K562 (cell line): ENCODE data around the gene TOPORS. TPM values are rescaled to one million over a fixed set of nuclear protein-coding genes. Genes with fewer than 3 reads are reported as not detected.

Experiments
- DIDO1 ChIP-seq: fragments of 450-650 bp; IDR thresholded peaks from 2 replicates; pipeline ENCODE4 v1.6.1; 2016; ENCODE audit warnings: low read depth, missing biosample characterization, missing genetic modification characterization
- ESRRA ChIP-seq: fragments of 450-650 bp; IDR thresholded peaks from 2 replicates; pipeline ENCODE4 v1.6.1; 2014; ENCODE audit warnings: low read depth, mild to moderate bottlenecking, moderate library complexity, borderline replicate concordance
- KDM1A ChIP-seq, 2 experiments: fragments of 450-650 bp; IDR thresholded peaks; 2 replicates each; pipeline ENCODE4 v1.6.1; 2016; ENCODE audit warnings: mild to moderate bottlenecking in 2 of 2
- KLF10 ChIP-seq: fragments of 250-450 bp; sonication (Bioruptor Pico); IDR thresholded peaks from 2 replicates; pipeline ENCODE4 v1.6.1; 2021; ENCODE audit warnings: matching md5 sums
- NR2F6 ChIP-seq: fragments of 450-650 bp; formaldehyde crosslinking; IDR thresholded peaks from 2 replicates; pipeline ENCODE4 v1.4.0; 2020; ENCODE audit warnings: mild to moderate bottlenecking
- NRF1 ChIP-seq, 2 experiments: fragments of 450-650 bp; IDR thresholded peaks in 1 of 2; conservative IDR thresholded peaks in 1 of 2; 2 replicates each; pipeline ENCODE4 v1.6.1; 2014; ENCODE audit warnings: mild to moderate bottlenecking in 2 of 2
- PCBP1 ChIP-seq: fragments of 200-400 bp; formaldehyde crosslinking; IDR thresholded peaks from 2 replicates; pipeline ENCODE4 v1.6.1; 2018; ENCODE audit warnings: mild to moderate bottlenecking, low read depth, low read length; ENCODE audit not compliant: poor library complexity, severe bottlenecking
- RUNX1 ChIP-seq: sonication (generic); IDR thresholded peaks from 2 replicates; pipeline ENCODE4 v1.6.1; 2016; ENCODE audit warnings: antibody characterized with exemption, low read depth
- SMC3 ChIP-seq: conservative IDR thresholded peaks from 2 replicates; pipeline ENCODE4 v1.6.1; 2011; ENCODE audit warnings: low read depth, low read length, improper control_type of control experiment; ENCODE audit not compliant: insufficient read depth
- TGIF2 ChIP-seq: sonication (generic); formaldehyde crosslinking; IDR thresholded peaks from 2 replicates; pipeline ENCODE4 v1.8.1; 2022; ENCODE audit warnings: mild to moderate bottlenecking, missing genetic modification reagents, moderate library complexity
- THRAP3 ChIP-seq: fragments of 450-650 bp; IDR thresholded peaks from 2 replicates; pipeline ENCODE4 v1.6.1; 2016; ENCODE audit warnings: mild to moderate bottlenecking, inconsistent platforms, borderline replicate concordance
- TRIM28 ChIP-seq: fragments of 450-650 bp; IDR thresholded peaks from 2 replicates; pipeline ENCODE4 v1.6.1; 2017
- WHSC1 ChIP-seq: IDR thresholded peaks from one replicate; pipeline ENCODE4 v1.6.1; 2012; ENCODE audit warnings: low read length, control low read depth, inconsistent platforms
- ZNF165 ChIP-seq: fragments of 250-450 bp; sonication (Bioruptor Pico); IDR thresholded peaks from 2 replicates; pipeline ENCODE4 v1.4.0; 2020; ENCODE audit warnings: borderline replicate concordance
- ZNF431 ChIP-seq: sonication (generic); formaldehyde crosslinking; IDR thresholded peaks from 2 replicates; pipeline ENCODE4 v1.8.0; 2022; ENCODE audit warnings: mild to moderate bottlenecking, missing genetic modification reagents
- polyA plus RNA-seq, 8 experiments: library from polyadenylated mRNA; depleted of rRNA in 4 of 8; stranded (reverse) in 5 of 8; unstranded in 3 of 8; fragments of >200 nt; fragmentation: Nextera tagmentation in 2 of 8; fragmentation: Illumina TruSeq in 1 of 8; extraction: Ambion mirVana in 2 of 8; extraction: Trizol in 1 of 8; gene quantifications; 2 replicates each; pipeline versions ENCODE4 v1.2.1 to v1.2.3, GENCODE V29; 2011 to 2014; ENCODE audit warnings: inconsistent platforms in 1 of 8, missing spikeins in 1 of 8
- total RNA-seq, 7 experiments: library from RNA; depleted of rRNA in 6 of 7; stranded (reverse); fragments of >200 nt in 6 of 7; fragmentation: Illumina TruSeq in 2 of 7; extraction: Trizol in 2 of 7; gene quantifications; 2 replicates each; pipeline versions ENCODE4 v1.2.1 to v1.2.3, GENCODE V29; 2011 to 2021; ENCODE audit warnings: low replicate concordance in 1 of 7
- TF ChIP-seq, protein P1 (sequence below): IDR thresholded peaks from 2 replicates; pipeline ENCODE4 v1.6.1; 2016; ENCODE audit warnings: missing genetic modification characterization, missing compliant biosample characterization
- TF ChIP-seq, protein P2 (sequence below): fragments of 250-450 bp; sonication (Bioruptor Pico); IDR thresholded peaks from 2 replicates; pipeline ENCODE4 v1.5.0; 2021; ENCODE audit warnings: mild to moderate bottlenecking, borderline replicate concordance
- TF ChIP-seq, protein P3 (sequence below), 2 experiments: IDR thresholded peaks in 1 of 2; conservative IDR thresholded peaks in 1 of 2; 2 replicates each; pipeline ENCODE4 v1.6.1; 2016; ENCODE audit warnings: low read depth in 2 of 2, mild to moderate bottlenecking in 1 of 2, missing compliant biosample characterization in 1 of 2, missing genetic modification characterization in 1 of 2, moderate library complexity in 1 of 2
- TF ChIP-seq, protein P4 (sequence below): sonication (generic); IDR thresholded peaks from 2 replicates; pipeline ENCODE4 v1.6.1; 2016
- TF ChIP-seq, protein P5 (sequence below): sonication (generic); formaldehyde crosslinking; IDR thresholded peaks from 2 replicates; pipeline ENCODE4 v1.8.0; 2023; ENCODE audit warnings: mild to moderate bottlenecking, missing genetic modification reagents

TOPORS gene
- total and polyA plus RNA-seq, 9 of the 15 experiments (the other 6 are each of a cell fraction or from before 2014, with no cell fraction given), result 4.3 to 19.6 (median 9.9) TPM

DNA sequence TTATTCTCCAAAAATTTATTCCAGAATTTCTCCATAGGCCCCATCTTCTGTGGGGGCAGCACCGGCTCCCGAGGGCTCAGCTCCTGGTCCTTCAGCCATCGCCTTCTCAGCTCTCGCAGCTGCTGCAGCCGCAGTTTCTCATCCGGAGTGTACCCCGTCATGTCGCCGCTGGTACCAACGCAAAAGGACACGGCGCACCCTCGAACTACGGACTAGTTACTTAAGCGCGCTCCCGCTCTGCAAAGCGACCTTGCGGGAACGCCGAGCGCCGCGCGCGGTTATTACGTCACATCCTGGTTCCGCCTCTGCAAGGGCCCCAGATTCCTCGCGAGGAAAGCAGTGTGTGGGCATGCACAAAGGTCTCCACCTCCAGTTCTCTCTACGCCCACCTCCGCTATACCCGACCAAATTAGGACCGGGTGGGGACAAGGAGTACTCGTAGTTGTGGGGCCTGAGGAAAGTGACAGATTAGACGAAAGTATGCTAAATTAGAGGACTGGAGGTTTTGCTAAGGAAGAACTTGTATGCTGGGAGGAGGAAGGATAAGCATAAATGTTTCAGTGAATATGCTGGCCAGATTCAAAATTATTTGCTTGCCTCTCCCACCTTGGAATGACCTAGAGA lies 20.6 kb upstream of the TOPORS start, which contains the start of gene NDUFB6 (continued):
- TF ChIP-seq, protein P1, sequence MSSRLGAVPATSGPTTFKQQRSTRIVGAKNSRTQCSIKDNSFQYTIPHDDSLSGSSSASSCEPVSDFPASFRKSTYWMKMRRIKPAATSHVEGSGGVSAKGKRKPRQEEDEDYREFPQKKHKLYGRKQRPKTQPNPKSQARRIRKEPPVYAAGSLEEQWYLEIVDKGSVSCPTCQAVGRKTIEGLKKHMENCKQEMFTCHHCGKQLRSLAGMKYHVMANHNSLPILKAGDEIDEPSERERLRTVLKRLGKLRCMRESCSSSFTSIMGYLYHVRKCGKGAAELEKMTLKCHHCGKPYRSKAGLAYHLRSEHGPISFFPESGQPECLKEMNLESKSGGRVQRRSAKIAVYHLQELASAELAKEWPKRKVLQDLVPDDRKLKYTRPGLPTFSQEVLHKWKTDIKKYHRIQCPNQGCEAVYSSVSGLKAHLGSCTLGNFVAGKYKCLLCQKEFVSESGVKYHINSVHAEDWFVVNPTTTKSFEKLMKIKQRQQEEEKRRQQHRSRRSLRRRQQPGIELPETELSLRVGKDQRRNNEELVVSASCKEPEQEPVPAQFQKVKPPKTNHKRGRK (tag), result no peak
- TF ChIP-seq KDM1A (IDR thresholded peaks at IDR 0.05) (no peak), NR2F6 (CRISPR knock-in tag) (no peak), PCBP1 (no peak), NRF1 (conservative IDR thresholded peaks at IDR 0.05 in 1 of 2, IDR thresholded peaks at IDR 0.05 in 1 of 2) (peak; percentile 38 to 43; a peak in 2 of 4 replicates), THRAP3 (no peak), ZNF431 (no peak), TGIF2 (no peak), DIDO1 (tag) (peak; percentile 84), SMC3 (no peak), ESRRA (peak; percentile 84; the same call in 1 of the 2 replicates), WHSC1 (no peak), KLF10 (no peak), TRIM28 (no peak), RUNX1 (no peak), ZNF165 (no peak)
- TF ChIP-seq, protein P2, sequence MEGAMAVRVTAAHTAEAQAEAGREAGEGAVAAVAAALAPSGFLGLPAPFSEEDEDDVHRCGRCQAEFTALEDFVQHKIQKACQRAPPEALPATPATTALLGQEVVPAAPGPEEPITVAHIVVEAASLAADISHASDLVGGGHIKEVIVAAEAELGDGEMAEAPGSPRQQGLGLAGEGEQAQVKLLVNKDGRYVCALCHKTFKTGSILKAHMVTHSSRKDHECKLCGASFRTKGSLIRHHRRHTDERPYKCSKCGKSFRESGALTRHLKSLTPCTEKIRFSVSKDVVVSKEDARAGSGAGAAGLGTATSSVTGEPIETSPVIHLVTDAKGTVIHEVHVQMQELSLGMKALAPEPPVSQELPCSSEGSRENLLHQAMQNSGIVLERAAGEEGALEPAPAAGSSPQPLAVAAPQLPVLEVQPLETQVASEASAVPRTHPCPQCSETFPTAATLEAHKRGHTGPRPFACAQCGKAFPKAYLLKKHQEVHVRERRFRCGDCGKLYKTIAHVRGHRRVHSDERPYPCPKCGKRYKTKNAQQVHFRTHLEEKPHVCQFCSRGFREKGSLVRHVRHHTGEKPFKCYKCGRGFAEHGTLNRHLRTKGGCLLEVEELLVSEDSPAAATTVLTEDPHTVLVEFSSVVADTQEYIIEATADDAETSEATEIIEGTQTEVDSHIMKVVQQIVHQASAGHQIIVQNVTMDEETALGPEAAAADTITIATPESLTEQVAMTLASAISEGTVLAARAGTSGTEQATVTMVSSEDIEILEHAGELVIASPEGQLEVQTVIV (CRISPR knock-in tag), result no peak
- TF ChIP-seq, protein P3, sequence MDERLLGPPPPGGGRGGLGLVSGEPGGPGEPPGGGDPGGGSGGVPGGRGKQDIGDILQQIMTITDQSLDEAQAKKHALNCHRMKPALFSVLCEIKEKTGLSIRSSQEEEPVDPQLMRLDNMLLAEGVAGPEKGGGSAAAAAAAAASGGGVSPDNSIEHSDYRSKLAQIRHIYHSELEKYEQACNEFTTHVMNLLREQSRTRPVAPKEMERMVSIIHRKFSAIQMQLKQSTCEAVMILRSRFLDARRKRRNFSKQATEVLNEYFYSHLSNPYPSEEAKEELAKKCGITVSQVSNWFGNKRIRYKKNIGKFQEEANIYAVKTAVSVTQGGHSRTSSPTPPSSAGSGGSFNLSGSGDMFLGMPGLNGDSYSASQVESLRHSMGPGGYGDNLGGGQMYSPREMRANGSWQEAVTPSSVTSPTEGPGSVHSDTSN (CRISPR knock-in tag; IDR thresholded peaks at IDR 0.05; ENCODE audit: low read depth), result no peak
- TF ChIP-seq, protein P3 (tag; conservative IDR thresholded peaks at IDR 0.05; ENCODE audit: low read depth), result no peak
- TF ChIP-seq, protein P4, sequence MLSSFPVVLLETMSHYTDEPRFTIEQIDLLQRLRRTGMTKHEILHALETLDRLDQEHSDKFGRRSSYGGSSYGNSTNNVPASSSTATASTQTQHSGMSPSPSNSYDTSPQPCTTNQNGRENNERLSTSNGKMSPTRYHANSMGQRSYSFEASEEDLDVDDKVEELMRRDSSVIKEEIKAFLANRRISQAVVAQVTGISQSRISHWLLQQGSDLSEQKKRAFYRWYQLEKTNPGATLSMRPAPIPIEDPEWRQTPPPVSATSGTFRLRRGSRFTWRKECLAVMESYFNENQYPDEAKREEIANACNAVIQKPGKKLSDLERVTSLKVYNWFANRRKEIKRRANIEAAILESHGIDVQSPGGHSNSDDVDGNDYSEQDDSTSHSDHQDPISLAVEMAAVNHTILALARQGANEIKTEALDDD, result peak; percentile 20; the same call in 1 of the 2 replicates
- TF ChIP-seq, protein P5, sequence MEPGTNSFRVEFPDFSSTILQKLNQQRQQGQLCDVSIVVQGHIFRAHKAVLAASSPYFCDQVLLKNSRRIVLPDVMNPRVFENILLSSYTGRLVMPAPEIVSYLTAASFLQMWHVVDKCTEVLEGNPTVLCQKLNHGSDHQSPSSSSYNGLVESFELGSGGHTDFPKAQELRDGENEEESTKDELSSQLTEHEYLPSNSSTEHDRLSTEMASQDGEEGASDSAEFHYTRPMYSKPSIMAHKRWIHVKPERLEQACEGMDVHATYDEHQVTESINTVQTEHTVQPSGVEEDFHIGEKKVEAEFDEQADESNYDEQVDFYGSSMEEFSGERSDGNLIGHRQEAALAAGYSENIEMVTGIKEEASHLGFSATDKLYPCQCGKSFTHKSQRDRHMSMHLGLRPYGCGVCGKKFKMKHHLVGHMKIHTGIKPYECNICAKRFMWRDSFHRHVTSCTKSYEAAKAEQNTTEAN, result no peak
